ENCODE measurements around the gene AKAP12.
"Not testable (repeated sequence)": the region's sequence is repeated elsewhere in the genome, so short reads cannot be mapped to it uniquely, and the experiment has no call there.

The AKAP12 gene

GRCh38 chr6:151382631-151383030 is 142.9 kb downstream of the AKAP12 start:
- not testable (repeated sequence) for H3K4me3 ChIP-seq (ENCODE audit: insufficient read depth, low read depth, low read length, poor library complexity, severe bottlenecking); H3K27ac ChIP-seq (ENCODE audit: insufficient read depth, low read length, poor library complexity, severe bottlenecking); H3K27me3 ChIP-seq (replicated peaks; ENCODE audit: control insufficient read depth, insufficient read depth, low read length, poor library complexity, severe bottlenecking); H3K36me3 ChIP-seq (ENCODE audit: control insufficient read depth, insufficient read depth, low read length); H3K9me3 ChIP-seq (ENCODE audit: control insufficient read depth, low read length); DNase-seq
- H3K4me1 ChIP-seq (ENCODE audit: control insufficient read depth, insufficient read depth, low read length, poor library complexity, severe bottlenecking): peaks cover 14% of the 10 kb centered on the region

- H3K9me3 ChIP-seq (ENCODE audit: control insufficient read depth, low read length): no peaks in the 10 kb centered on the region
- DNase-seq: no peak
- H3K4me3 ChIP-seq (ENCODE audit: insufficient read depth, low read depth, low read length, poor library complexity, severe bottlenecking): no peak overlapping the region
- no peaks in the 10 kb centered on the region for H3K27me3 ChIP-seq (replicated peaks; ENCODE audit: control insufficient read depth, insufficient read depth, low read length, poor library complexity, severe bottlenecking)
- no peak overlapping the region for H3K27ac ChIP-seq (ENCODE audit: insufficient read depth, low read length, poor library complexity, severe bottlenecking)
- no peaks in the 10 kb centered on the region for H3K36me3 ChIP-seq (ENCODE audit: control insufficient read depth, insufficient read depth, low read length)
- H3K4me1 ChIP-seq (ENCODE audit: control insufficient read depth, insufficient read depth, low read length, poor library complexity, severe bottlenecking): peaks cover 26% of the 10 kb centered on the region
Observed at GRCh38 chr6:151384151-151384550, 144.4 kb downstream of the AKAP12 start.

- Histone ChIP-seq H3K27ac (ENCODE audit: insufficient read depth, low read length, poor library complexity, severe bottlenecking) (no peak overlapping the region), H3K4me3 (ENCODE audit: insufficient read depth, low read depth, low read length, poor library complexity, severe bottlenecking) (no peak overlapping the region), H3K27me3 (replicated peaks; ENCODE audit: control insufficient read depth, insufficient read depth, low read length, poor library complexity, severe bottlenecking) (no peaks in the 10 kb centered on the region), H3K9me3 (ENCODE audit: control insufficient read depth, low read length) (no peaks in the 10 kb centered on the region), H3K4me1 (ENCODE audit: control insufficient read depth, insufficient read depth, low read length, poor library complexity, severe bottlenecking) (peaks cover 21% of the 10 kb centered on the region), H3K36me3 (ENCODE audit: control insufficient read depth, insufficient read depth, low read length) (no peaks in the 10 kb centered on the region)
- DNase-seq: no peak
Observed at GRCh38 chr6:151385177-151385576, 145.4 kb downstream of the AKAP12 start.

GRCh38 chr6:151387175-151387970 is 147.6 kb downstream of the AKAP12 start:
- Histone ChIP-seq H3K36me3 (ENCODE audit: control insufficient read depth, insufficient read depth, low read length) (no peaks in the 10 kb centered on the region), H3K4me3 (ENCODE audit: insufficient read depth, low read depth, low read length, poor library complexity, severe bottlenecking) (no peak overlapping the region), H3K27ac (ENCODE audit: insufficient read depth, low read length, poor library complexity, severe bottlenecking) (peak overlapping the region; percentile 15), H3K27me3 (replicated peaks; ENCODE audit: control insufficient read depth, insufficient read depth, low read length, poor library complexity, severe bottlenecking) (no peaks in the 10 kb centered on the region), H3K9me3 (ENCODE audit: control insufficient read depth, low read length) (no peaks in the 10 kb centered on the region), H3K4me1 (ENCODE audit: control insufficient read depth, insufficient read depth, low read length, poor library complexity, severe bottlenecking) (peaks cover 21% of the 10 kb centered on the region)
- DNase-seq: no peak

GRCh38 chr6:151388236-151388635 is 148.5 kb downstream of the AKAP12 start:
- Histone ChIP-seq H3K4me3 (ENCODE audit: insufficient read depth, low read depth, low read length, poor library complexity, severe bottlenecking) (no peak overlapping the region), H3K27me3 (replicated peaks; ENCODE audit: control insufficient read depth, insufficient read depth, low read length, poor library complexity, severe bottlenecking) (no peaks in the 10 kb centered on the region), H3K4me1 (ENCODE audit: control insufficient read depth, insufficient read depth, low read length, poor library complexity, severe bottlenecking) (peaks cover 29% of the 10 kb centered on the region), H3K27ac (ENCODE audit: insufficient read depth, low read length, poor library complexity, severe bottlenecking) (peak overlapping the region; percentile 97), H3K9me3 (ENCODE audit: control insufficient read depth, low read length) (no peaks in the 10 kb centered on the region), H3K36me3 (ENCODE audit: control insufficient read depth, insufficient read depth, low read length) (no peaks in the 10 kb centered on the region)
- no peak for DNase-seq

- DNase-seq: no peak
- peak overlapping the region; percentile 95 for H3K4me3 ChIP-seq (ENCODE audit: insufficient read depth, low read depth, low read length, poor library complexity, severe bottlenecking)
- peaks cover 34% of the 10 kb centered on the region for H3K4me1 ChIP-seq (ENCODE audit: control insufficient read depth, insufficient read depth, low read length, poor library complexity, severe bottlenecking)
- peak overlapping the region; percentile 97 for H3K27ac ChIP-seq (ENCODE audit: insufficient read depth, low read length, poor library complexity, severe bottlenecking)
- no peaks in the 10 kb centered on the region for H3K9me3 ChIP-seq (ENCODE audit: control insufficient read depth, low read length)
- no peaks in the 10 kb centered on the region for H3K36me3 ChIP-seq (ENCODE audit: control insufficient read depth, insufficient read depth, low read length)
- H3K27me3 ChIP-seq (replicated peaks; ENCODE audit: control insufficient read depth, insufficient read depth, low read length, poor library complexity, severe bottlenecking): no peaks in the 10 kb centered on the region
Observed at GRCh38 chr6:151388997-151389617, 149.3 kb downstream of the AKAP12 start.

- DNase-seq: peak in 1 of 3 donors; percentile 12
- Histone ChIP-seq H3K9me3 (ENCODE audit: control insufficient read depth, low read length) (no peaks in the 10 kb centered on the region), H3K36me3 (ENCODE audit: control insufficient read depth, insufficient read depth, low read length) (no peaks in the 10 kb centered on the region), H3K27ac (ENCODE audit: insufficient read depth, low read length, poor library complexity, severe bottlenecking) (peak overlapping the region; percentile 97), H3K4me1 (ENCODE audit: control insufficient read depth, insufficient read depth, low read length, poor library complexity, severe bottlenecking) (peaks cover 34% of the 10 kb centered on the region), H3K27me3 (replicated peaks; ENCODE audit: control insufficient read depth, insufficient read depth, low read length, poor library complexity, severe bottlenecking) (no peaks in the 10 kb centered on the region), H3K4me3 (ENCODE audit: insufficient read depth, low read depth, low read length, poor library complexity, severe bottlenecking) (peak overlapping the region; percentile 95)
Observed at GRCh38 chr6:151389618-151390275, 150.0 kb downstream of the AKAP12 start.

- Histone ChIP-seq H3K9me3 (ENCODE audit: control insufficient read depth, low read length) (no peaks in the 10 kb centered on the region), H3K4me3 (ENCODE audit: insufficient read depth, low read depth, low read length, poor library complexity, severe bottlenecking) (peak overlapping the region; percentile 95), H3K27me3 (replicated peaks; ENCODE audit: control insufficient read depth, insufficient read depth, low read length, poor library complexity, severe bottlenecking) (no peaks in the 10 kb centered on the region), H3K36me3 (ENCODE audit: control insufficient read depth, insufficient read depth, low read length) (no peaks in the 10 kb centered on the region), H3K4me1 (ENCODE audit: control insufficient read depth, insufficient read depth, low read length, poor library complexity, severe bottlenecking) (peaks cover 34% of the 10 kb centered on the region), H3K27ac (ENCODE audit: insufficient read depth, low read length, poor library complexity, severe bottlenecking) (peak overlapping the region; percentile 97)
- DNase-seq: peak; percentile 95 to 97 (median 96)
Observed at GRCh38 chr6:151390276-151390850, 150.6 kb downstream of the AKAP12 start.

GRCh38 chr6:151390851-151391470 is 151.2 kb downstream of the AKAP12 start:
- DNase-seq: peak; percentile 75 to 80 (median 79)
- no peaks in the 10 kb centered on the region for H3K9me3 ChIP-seq (ENCODE audit: control insufficient read depth, low read length)
- H3K4me1 ChIP-seq (ENCODE audit: control insufficient read depth, insufficient read depth, low read length, poor library complexity, severe bottlenecking): peaks cover 34% of the 10 kb centered on the region
- no peaks in the 10 kb centered on the region for H3K36me3 ChIP-seq (ENCODE audit: control insufficient read depth, insufficient read depth, low read length)
- no peaks in the 10 kb centered on the region for H3K27me3 ChIP-seq (replicated peaks; ENCODE audit: control insufficient read depth, insufficient read depth, low read length, poor library complexity, severe bottlenecking)
- H3K4me3 ChIP-seq (ENCODE audit: insufficient read depth, low read depth, low read length, poor library complexity, severe bottlenecking): peak overlapping the region; percentile 95
- peak overlapping the region; percentile 97 for H3K27ac ChIP-seq (ENCODE audit: insufficient read depth, low read length, poor library complexity, severe bottlenecking)

Data from effector memory CD4-positive, alpha-beta T cell (primary cell).